Dendritic cell treated with granulocyte-macrophage colony-stimulating factor and Interleukin-4, amounts not matched to agents 40 ng/mL and 50 ng/mL, for 4 days (primary cell): ENCODE data around the gene SELENOV.
A peak's percentile ranks its signal among the peaks of the same experiment; 100 is the strongest.

Experiments
- H3K27ac Mint-ChIP-seq: one replicate; pipeline ENCODE4 v1.8.0; 2022; ENCODE audit warnings: mild to moderate bottlenecking, mixed read lengths
- H3K27me3 Mint-ChIP-seq: one replicate; pipeline ENCODE4 v1.8.0; 2022; ENCODE audit warnings: mild to moderate bottlenecking, mixed read lengths
- H3K36me3 Mint-ChIP-seq: one replicate; pipeline ENCODE4 v1.8.0; 2022; ENCODE audit warnings: low read depth, mixed read lengths
- H3K4me1 Mint-ChIP-seq: one replicate; pipeline ENCODE4 v1.8.0; 2022; ENCODE audit warnings: low read depth, mixed read lengths
- H3K4me3 Mint-ChIP-seq: one replicate; pipeline ENCODE4 v1.8.0; 2022; ENCODE audit warnings: mild to moderate bottlenecking, moderate library complexity, mixed read lengths
- H3K9me3 Mint-ChIP-seq: one replicate; pipeline ENCODE4 v1.8.0; 2022; ENCODE audit warnings: mixed read lengths
- intact Hi-C: fragments of 100-400 bp; cut with micrococcal nuclease; formaldehyde crosslinking; loops from one replicate; pipeline ENCODE4 v1.15.0; 2022

Gene SELENOV

DNA sequence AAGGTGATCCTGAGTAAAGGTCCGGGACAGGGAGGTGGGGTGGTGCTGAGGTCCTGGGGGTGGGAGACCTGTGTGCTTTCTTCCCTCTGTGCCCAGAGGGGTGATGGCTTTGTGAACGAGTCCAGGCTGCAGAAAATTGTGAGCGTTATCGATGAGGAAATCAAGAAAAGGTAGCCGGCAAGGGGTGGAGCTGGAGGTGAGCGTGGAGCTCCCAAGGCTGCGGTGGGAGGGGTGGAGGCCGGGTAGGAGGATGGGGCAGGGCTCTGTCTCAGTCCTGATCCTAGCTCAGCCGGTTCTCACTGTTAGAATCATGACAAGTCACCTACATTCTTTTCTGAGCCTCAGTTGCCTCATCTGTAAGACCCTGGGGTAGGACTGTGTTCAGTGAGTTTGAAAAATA is 4.0 kb downstream of the SELENOV start:
- peaks cover 22% of the 10 kb centered on the region for H3K4me1 Mint-ChIP-seq
- no peak overlapping the region for H3K27ac Mint-ChIP-seq
- H3K9me3 Mint-ChIP-seq = no peaks in the 10 kb centered on the region
- H3K4me3 Mint-ChIP-seq = no peak overlapping the region
- peaks cover 59% of the 10 kb centered on the region for H3K27me3 Mint-ChIP-seq
- no peaks in the 10 kb centered on the region for H3K36me3 Mint-ChIP-seq
- intact Hi-C loops = no loop called here

GRCh38 chr19:39520541-39521484 is 5.9 kb downstream of the SELENOV start:
- no peak overlapping the region for H3K4me3 Mint-ChIP-seq
- intact Hi-C loops = no loop called here
- H3K4me1 Mint-ChIP-seq = peaks cover 22% of the 10 kb centered on the region
- no peaks in the 10 kb centered on the region for H3K9me3 Mint-ChIP-seq
- no peak overlapping the region for H3K27ac Mint-ChIP-seq
- no peaks in the 10 kb centered on the region for H3K36me3 Mint-ChIP-seq
- H3K27me3 Mint-ChIP-seq = peaks cover 41% of the 10 kb centered on the region

DNA sequence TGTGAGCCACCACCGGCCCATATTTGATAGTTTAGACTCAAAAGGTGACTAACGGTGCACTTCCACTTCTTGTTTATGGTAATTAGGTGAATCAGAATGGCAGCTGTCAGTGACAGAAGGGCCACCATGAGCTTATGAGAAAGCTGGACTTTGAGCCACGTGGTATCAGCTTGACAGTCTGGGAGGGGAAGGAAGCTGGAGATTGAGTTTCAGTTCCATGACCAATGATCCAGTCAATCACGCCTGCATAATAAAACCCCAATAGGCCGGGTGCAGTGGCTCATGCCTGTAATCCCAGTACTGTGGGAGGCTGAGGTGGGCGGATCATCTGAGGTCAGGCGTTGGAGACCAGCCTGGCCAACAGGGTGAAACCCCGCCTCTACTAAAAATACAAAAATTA is 9.6 kb downstream of the SELENOV start:
- H3K27ac Mint-ChIP-seq = peak overlapping the region; percentile 75

GRCh38 chr19:39525205-39525604 is 10.3 kb downstream of the SELENOV start:
- peaks cover 14% of the 10 kb centered on the region for H3K4me1 Mint-ChIP-seq
- H3K27me3 Mint-ChIP-seq = peaks cover 3% of the 10 kb centered on the region
- intact Hi-C loops = no loop called here
- peak overlapping the region; percentile 75 for H3K27ac Mint-ChIP-seq
- H3K9me3 Mint-ChIP-seq = no peaks in the 10 kb centered on the region
- H3K4me3 Mint-ChIP-seq = no peak overlapping the region
- no peaks in the 10 kb centered on the region for H3K36me3 Mint-ChIP-seq

More for the DNA sequence above, 9.6 kb downstream of the SELENOV start:
- intact Hi-C loops = no loop called here
- no peak overlapping the region for H3K4me3 Mint-ChIP-seq
- peaks cover 7% of the 10 kb centered on the region for H3K27me3 Mint-ChIP-seq
- peaks cover 14% of the 10 kb centered on the region for H3K4me1 Mint-ChIP-seq
- no peaks in the 10 kb centered on the region for H3K36me3 Mint-ChIP-seq
- no peaks in the 10 kb centered on the region for H3K9me3 Mint-ChIP-seq

- Mint-ChIP-seq H3K4me3 (peak overlapping the region; percentile 90), H3K9me3 (no peaks in the 10 kb centered on the region), H3K4me1 (peaks cover 20% of the 10 kb centered on the region), H3K36me3 (no peaks in the 10 kb centered on the region), H3K27me3 (no peaks in the 10 kb centered on the region), H3K27ac (peak overlapping the region; percentile 83)
- intact Hi-C loops = loop anchor here (1.0 to 2.0 kb wide), 3 partner anchors 33 to 87 kb away; partner anchors contain the start of genes DLL3 and SUPT5H
Observed at GRCh38 chr19:39531834-39532232, 16.9 kb downstream of the SELENOV start.

GRCh38 chr19:39532233-39533002 is 17.5 kb downstream of the SELENOV start, which contains the start of gene EID2B:
Gene EID2B (minus strand): TSS chr19:39532852. CDS start chr19:39532802, 50 bp downstream.
- H3K27ac Mint-ChIP-seq = peak within 1 kb of the TSS; percentile 83
- H3K9me3 Mint-ChIP-seq = no peaks in the 10 kb centered on the region
- intact Hi-C loops = loop anchor here (1.0 to 2.0 kb wide), 3 partner anchors 34 to 88 kb away; partner anchors contain the start of genes DLL3 and SUPT5H
- H3K4me3 Mint-ChIP-seq = peak within 1 kb of the TSS; percentile 90
- no peaks in the 10 kb centered on the region for H3K27me3 Mint-ChIP-seq
- H3K36me3 Mint-ChIP-seq = no peaks in the 10 kb centered on the region
- peaks cover 20% of the 10 kb centered on the region for H3K4me1 Mint-ChIP-seq

GRCh38 chr19:39533003-39533512 is 18.1 kb downstream of the SELENOV start:
- Mint-ChIP-seq H3K9me3 (no peaks in the 10 kb centered on the region), H3K4me1 (peaks cover 24% of the 10 kb centered on the region), H3K36me3 (peaks cover 4% of the 10 kb centered on the region), H3K27me3 (no peaks in the 10 kb centered on the region), H3K27ac (peak overlapping the region; percentile 83), H3K4me3 (no peak overlapping the region)
- intact Hi-C loops = loop anchor here (2.0 kb wide), 2 partner anchors 34 to 88 kb away; partner anchors contain the start of genes DLL3 and SUPT5H

DNA sequence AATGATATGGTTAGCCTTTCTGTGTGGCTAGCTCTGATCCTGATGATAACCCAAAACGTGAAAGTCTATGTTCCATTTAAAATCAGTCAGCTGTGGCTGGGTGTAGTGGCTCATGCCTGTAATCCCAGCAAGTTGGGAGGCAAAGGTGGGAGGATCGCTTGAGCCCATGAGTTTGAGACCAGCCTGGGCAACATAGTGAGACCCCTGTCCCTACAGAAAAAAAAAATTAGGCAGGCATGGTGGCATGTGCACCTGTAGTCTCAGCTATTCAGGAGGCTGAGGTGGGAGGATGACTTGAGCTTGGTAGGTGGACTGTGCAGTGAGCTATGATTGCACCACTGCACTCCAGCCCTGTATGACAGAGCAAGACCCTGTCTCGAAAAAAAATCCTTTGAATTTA is 18.9 kb downstream of the SELENOV start:
- Mint-ChIP-seq H3K4me3 (no peak overlapping the region), H3K9me3 (no peaks in the 10 kb centered on the region), H3K4me1 (peaks cover 30% of the 10 kb centered on the region), H3K27ac (no peak overlapping the region), H3K27me3 (no peaks in the 10 kb centered on the region), H3K36me3 (peaks cover 8% of the 10 kb centered on the region)
- intact Hi-C loops = loop anchor here (2.0 kb wide), 2 partner anchors 35 to 89 kb away; partner anchors contain the start of genes DLL3 and SUPT5H

DNA sequence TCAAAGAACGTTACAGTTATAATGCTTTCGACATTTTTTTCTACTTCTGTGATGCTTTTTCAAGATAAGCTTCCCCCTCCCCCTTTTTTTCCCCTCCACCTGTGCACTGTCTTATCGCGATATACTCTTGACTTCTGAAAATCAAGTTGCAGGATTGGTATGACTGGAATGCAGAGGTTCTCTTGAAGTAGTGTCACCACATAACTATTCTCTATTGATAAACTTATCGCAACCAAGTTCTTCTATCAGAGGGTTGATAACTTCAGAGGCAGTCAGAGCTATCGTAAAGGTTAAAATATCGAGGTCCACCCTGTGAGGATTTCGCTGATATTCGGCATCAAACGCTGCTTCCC is 24.2 kb downstream of the SELENOV start:
- peak overlapping the region; percentile 95 for H3K4me3 Mint-ChIP-seq
- peaks cover 35% of the 10 kb centered on the region for H3K4me1 Mint-ChIP-seq
- H3K36me3 Mint-ChIP-seq = peaks cover 15% of the 10 kb centered on the region
- H3K27ac Mint-ChIP-seq = peak overlapping the region; percentile 94
- intact Hi-C loops = no loop called here
- no peaks in the 10 kb centered on the region for H3K9me3 Mint-ChIP-seq
- no peaks in the 10 kb centered on the region for H3K27me3 Mint-ChIP-seq

- Mint-ChIP-seq H3K27me3 (no peaks in the 10 kb centered on the region), H3K27ac (peak within 1 kb of the TSS; percentile 94), H3K4me1 (peaks cover 35% of the 10 kb centered on the region), H3K36me3 (peaks cover 15% of the 10 kb centered on the region), H3K9me3 (no peaks in the 10 kb centered on the region), H3K4me3 (peak within 1 kb of the TSS; percentile 95)
- intact Hi-C loops = no loop called here
Observed at GRCh38 chr19:39539518-39540332, 24.8 kb downstream of the SELENOV start, which contains the start of gene EID2. Gene EID2 (minus strand): TSS chr19:39540161. CDS start chr19:39540079, 82 bp downstream.

DNA sequence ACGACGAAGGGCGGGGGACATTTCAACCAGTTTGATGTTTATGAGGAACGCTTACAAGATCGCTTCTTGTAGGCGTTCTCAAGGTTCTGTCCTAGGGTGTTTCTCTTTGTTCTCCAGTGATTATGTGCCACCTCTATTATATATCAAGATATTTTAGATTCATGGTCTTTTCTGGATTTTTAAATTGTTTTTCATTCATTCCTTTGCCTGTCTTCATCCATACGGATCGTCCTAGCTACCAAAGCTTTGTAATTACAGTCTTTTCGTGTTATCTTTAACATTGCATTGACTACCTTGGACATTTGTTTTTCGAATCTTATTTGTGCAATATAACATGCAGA is 25.4 kb downstream of the SELENOV start:
- intact Hi-C loops = no loop called here

DNA sequence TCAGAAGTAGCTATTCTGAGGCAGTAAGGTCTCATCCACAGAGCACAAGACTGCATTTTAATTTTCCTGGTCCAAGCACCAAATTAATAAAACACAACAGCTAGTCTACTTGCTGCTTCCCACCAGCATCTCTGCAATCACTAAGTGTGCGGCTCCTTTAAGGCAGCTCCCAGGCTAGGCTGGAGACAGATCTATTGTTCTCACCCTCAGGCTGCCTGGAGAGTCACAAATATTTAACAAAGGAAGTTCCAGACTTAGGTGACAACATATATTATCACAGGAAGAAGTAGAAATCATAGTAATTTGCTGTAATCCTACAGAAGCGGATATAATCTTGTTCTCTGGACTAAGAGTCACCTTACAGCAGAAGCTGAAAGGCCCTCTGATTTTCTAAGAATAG is 27.3 kb downstream of the SELENOV start:
- Mint-ChIP-seq H3K27me3 (peaks cover 7% of the 10 kb centered on the region), H3K27ac (no peak overlapping the region), H3K4me3 (no peak overlapping the region), H3K36me3 (peaks cover 15% of the 10 kb centered on the region), H3K4me1 (peaks cover 29% of the 10 kb centered on the region), H3K9me3 (no peaks in the 10 kb centered on the region)
- intact Hi-C loops = no loop called here

More for the DNA sequence above, 25.4 kb downstream of the SELENOV start:
- H3K27ac Mint-ChIP-seq = peak overlapping the region; percentile 94
- H3K9me3 Mint-ChIP-seq = no peaks in the 10 kb centered on the region
- H3K4me3 Mint-ChIP-seq = peak overlapping the region; percentile 95
- peaks cover 15% of the 10 kb centered on the region for H3K36me3 Mint-ChIP-seq
- H3K27me3 Mint-ChIP-seq = peaks cover 2% of the 10 kb centered on the region
- peaks cover 35% of the 10 kb centered on the region for H3K4me1 Mint-ChIP-seq

GRCh38 chr19:39543477-39543857 is 28.5 kb downstream of the SELENOV start:
- peaks cover 10% of the 10 kb centered on the region for H3K27me3 Mint-ChIP-seq
- peaks cover 6% of the 10 kb centered on the region for H3K36me3 Mint-ChIP-seq
- peaks cover 22% of the 10 kb centered on the region for H3K4me1 Mint-ChIP-seq
- no peak overlapping the region for H3K27ac Mint-ChIP-seq
- intact Hi-C loops = no loop called here
- H3K4me3 Mint-ChIP-seq = no peak overlapping the region
- H3K9me3 Mint-ChIP-seq = no peaks in the 10 kb centered on the region
